ENCODE data around the gene ZNF516.

DNA sequence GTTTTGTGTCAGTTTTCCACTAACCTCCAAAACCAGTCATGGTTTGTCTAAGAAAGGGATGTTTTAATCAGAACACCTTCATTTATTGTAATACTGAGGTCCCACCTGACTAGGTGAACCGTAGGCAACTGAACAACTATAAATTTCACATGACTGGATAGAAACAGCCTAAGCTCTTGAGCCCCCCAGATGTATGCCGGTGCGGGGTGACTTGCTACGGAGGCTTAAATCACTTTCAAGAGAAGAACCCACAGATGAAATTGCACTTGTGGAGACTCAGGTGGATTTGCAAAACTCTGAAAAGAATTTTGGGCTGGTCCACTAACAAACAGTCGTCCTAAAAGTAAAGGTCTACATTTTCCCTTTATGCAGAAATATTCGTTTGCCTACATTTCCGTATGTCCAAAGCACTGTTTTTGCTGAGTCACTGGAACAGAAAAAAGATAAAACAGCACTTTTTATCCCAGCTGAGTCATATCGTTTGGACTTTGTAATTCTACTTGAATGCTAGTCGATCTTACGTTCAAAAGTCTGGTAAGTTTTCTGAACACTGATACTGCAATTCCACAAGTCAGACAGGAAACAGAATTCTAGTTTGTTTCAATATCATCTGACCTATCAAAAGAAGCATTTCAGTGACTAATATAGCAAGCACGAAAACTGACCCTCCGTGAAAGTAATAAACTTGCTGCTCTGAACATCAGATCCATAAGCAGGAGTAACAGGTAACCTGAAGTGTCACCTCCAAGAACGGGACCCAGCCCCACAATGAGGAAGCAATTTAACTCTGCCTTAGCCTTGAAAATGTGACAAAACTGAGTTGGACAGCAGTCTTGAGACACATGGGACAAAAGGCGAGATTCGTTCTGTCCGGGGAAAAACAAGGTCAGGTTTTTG, 18.1 kb downstream of the ZNF516 start:
- no peak for TF ChIP-seq EZH2phosphoT487 (IDR thresholded peaks at IDR 0.05; ENCODE audit: insufficient read depth, low read depth)
- no peak for TF ChIP-seq EZH2 (IDR thresholded peaks at IDR 0.05; ENCODE audit: insufficient read depth, poor library complexity, severe bottlenecking)

Measured in GM23248 (cell line).